Measurements from ENCODE around the gene ELF3.
"Not testable (repeated sequence)": the region's sequence is repeated elsewhere in the genome, so short reads cannot be mapped to it uniquely, and the experiment has no call there.

ELF3 gene

GRCh38 chr1:202034683-202035462 lies 24.5 kb downstream of the ELF3 start:
- no peak for DNase-seq (ENCODE audit: low read depth)

- no peak for DNase-seq (ENCODE audit: low read depth)
These were observed 26.4 kb downstream of the ELF3 start for GRCh38 chr1:202036595-202037387.

GRCh38 chr1:202037706-202038296 lies 27.4 kb downstream of the ELF3 start:
- DNase-seq (ENCODE audit: low read depth), result no peak

GRCh38 chr1:202038688-202039346 lies 28.4 kb downstream of the ELF3 start:
- DNase-seq (ENCODE audit: low read depth), result no peak

GRCh38 chr1:202045705-202046104 lies 35.3 kb downstream of the ELF3 start:
- DNase-seq (ENCODE audit: low read depth), result no peak

- no peak for DNase-seq (ENCODE audit: low read depth)
These were observed 35.8 kb downstream of the ELF3 start for GRCh38 chr1:202046227-202046626.

GRCh38 chr1:202046748-202047708 lies 36.6 kb downstream of the ELF3 start:
- no peak for DNase-seq (ENCODE audit: low read depth)

- DNase-seq (ENCODE audit: low read depth), result no peak
These were observed 37.6 kb downstream of the ELF3 start for GRCh38 chr1:202047977-202048376.

- DNase-seq (ENCODE audit: low read depth), result no peak
These were observed 38.7 kb downstream of the ELF3 start for GRCh38 chr1:202049129-202049528.

- DNase-seq (ENCODE audit: low read depth), result no peak
These were observed 43.7 kb downstream of the ELF3 start for GRCh38 chr1:202054094-202054493.

- not testable (repeated sequence) for DNase-seq (ENCODE audit: low read depth)
These were observed 44.3 kb downstream of the ELF3 start for GRCh38 chr1:202054673-202055072.

GRCh38 chr1:202056644-202057334 lies 46.4 kb downstream of the ELF3 start:
- DNase-seq (ENCODE audit: low read depth), result no peak

- DNase-seq (ENCODE audit: low read depth), result not testable (repeated sequence)
These were observed 46.9 kb downstream of the ELF3 start for GRCh38 chr1:202057335-202057704.

GRCh38 chr1:202058001-202058908 lies 47.9 kb downstream of the ELF3 start:
- no peak for DNase-seq (ENCODE audit: low read depth)

GRCh38 chr1:202061055-202061454 lies 50.7 kb downstream of the ELF3 start:
- DNase-seq (ENCODE audit: low read depth), result no peak

GRCh38 chr1:202061787-202062186 lies 51.4 kb downstream of the ELF3 start:
- not testable (repeated sequence) for DNase-seq (ENCODE audit: low read depth)

- not testable (repeated sequence) for DNase-seq (ENCODE audit: low read depth)
These were observed 52.2 kb downstream of the ELF3 start for GRCh38 chr1:202062636-202063035.

GRCh38 chr1:202063093-202063492 lies 52.7 kb downstream of the ELF3 start:
- no peak for DNase-seq (ENCODE audit: low read depth)

- not testable (repeated sequence) for DNase-seq (ENCODE audit: low read depth)
These were observed 54.5 kb downstream of the ELF3 start for GRCh38 chr1:202064889-202065312.

Data from stimulated activated CD8-positive, alpha-beta memory T cell treated with anti-CD3 and anti-CD28 coated beads, Interleukin-12 subunit alpha, Interleukin-12 subunit beta, amount 100 ng/mL, for 1 hour (primary cell).